GM23338 (cell line): Measurements from ENCODE around the gene ECM2. TPM values are rescaled to one million over a fixed set of nuclear protein-coding genes. Genes with fewer than 3 reads are reported as not detected.

Source experiments
- EZH2phosphoT487 ChIP-seq: fragments of 200-600 bp; sonication (generic); IDR thresholded peaks from one replicate; pipeline ENCODE4 v1.8.1; 2018; ENCODE audit warnings: antibody characterized with exemption; ENCODE audit not compliant: unreplicated experiment
- ZNF114 ChIP-seq: fragments of 250-450 bp; sonication (Bioruptor Pico); IDR thresholded peaks from 2 replicates; pipeline ENCODE4 v1.5.0; 2020; ENCODE audit warnings: mild to moderate bottlenecking, moderate library complexity
- polyA plus RNA-seq: library from polyadenylated mRNA; unstranded; fragments of >200 nt; fragmentation: Nextera tagmentation; extraction: Ambion mirVana; gene quantifications from 2 replicates; pipeline ENCODE4 v1.2.1, GENCODE V29; 2016
- total RNA-seq: library from RNA; depleted of rRNA; stranded (reverse); fragments of >200 nt; shearing (Covaris generic); gene quantifications from 2 replicates; pipeline ENCODE4 v1.2.3, GENCODE V29; 2014
- TF ChIP-seq, protein P1 (sequence below): fragments of 250-450 bp; sonication (Bioruptor Pico); IDR thresholded peaks from 2 replicates; pipeline ENCODE4 v1.5.0; 2020; ENCODE audit warnings: mild to moderate bottlenecking, moderate library complexity
- TF ChIP-seq, protein P2 (sequence below): IDR thresholded peaks from one replicate; pipeline ENCODE4 v1.6.1; 2018; ENCODE audit warnings: antibody characterized with exemption; ENCODE audit not compliant: unreplicated experiment

ECM2 gene
- total and polyA plus RNA-seq, 2 experiments from 2014 or later: 0.79 TPM; not detected in 1

GRCh38 chr9:92499701-92500100 is 36.1 kb downstream of the ECM2 start (continued):
- TF ChIP-seq, protein P1, sequence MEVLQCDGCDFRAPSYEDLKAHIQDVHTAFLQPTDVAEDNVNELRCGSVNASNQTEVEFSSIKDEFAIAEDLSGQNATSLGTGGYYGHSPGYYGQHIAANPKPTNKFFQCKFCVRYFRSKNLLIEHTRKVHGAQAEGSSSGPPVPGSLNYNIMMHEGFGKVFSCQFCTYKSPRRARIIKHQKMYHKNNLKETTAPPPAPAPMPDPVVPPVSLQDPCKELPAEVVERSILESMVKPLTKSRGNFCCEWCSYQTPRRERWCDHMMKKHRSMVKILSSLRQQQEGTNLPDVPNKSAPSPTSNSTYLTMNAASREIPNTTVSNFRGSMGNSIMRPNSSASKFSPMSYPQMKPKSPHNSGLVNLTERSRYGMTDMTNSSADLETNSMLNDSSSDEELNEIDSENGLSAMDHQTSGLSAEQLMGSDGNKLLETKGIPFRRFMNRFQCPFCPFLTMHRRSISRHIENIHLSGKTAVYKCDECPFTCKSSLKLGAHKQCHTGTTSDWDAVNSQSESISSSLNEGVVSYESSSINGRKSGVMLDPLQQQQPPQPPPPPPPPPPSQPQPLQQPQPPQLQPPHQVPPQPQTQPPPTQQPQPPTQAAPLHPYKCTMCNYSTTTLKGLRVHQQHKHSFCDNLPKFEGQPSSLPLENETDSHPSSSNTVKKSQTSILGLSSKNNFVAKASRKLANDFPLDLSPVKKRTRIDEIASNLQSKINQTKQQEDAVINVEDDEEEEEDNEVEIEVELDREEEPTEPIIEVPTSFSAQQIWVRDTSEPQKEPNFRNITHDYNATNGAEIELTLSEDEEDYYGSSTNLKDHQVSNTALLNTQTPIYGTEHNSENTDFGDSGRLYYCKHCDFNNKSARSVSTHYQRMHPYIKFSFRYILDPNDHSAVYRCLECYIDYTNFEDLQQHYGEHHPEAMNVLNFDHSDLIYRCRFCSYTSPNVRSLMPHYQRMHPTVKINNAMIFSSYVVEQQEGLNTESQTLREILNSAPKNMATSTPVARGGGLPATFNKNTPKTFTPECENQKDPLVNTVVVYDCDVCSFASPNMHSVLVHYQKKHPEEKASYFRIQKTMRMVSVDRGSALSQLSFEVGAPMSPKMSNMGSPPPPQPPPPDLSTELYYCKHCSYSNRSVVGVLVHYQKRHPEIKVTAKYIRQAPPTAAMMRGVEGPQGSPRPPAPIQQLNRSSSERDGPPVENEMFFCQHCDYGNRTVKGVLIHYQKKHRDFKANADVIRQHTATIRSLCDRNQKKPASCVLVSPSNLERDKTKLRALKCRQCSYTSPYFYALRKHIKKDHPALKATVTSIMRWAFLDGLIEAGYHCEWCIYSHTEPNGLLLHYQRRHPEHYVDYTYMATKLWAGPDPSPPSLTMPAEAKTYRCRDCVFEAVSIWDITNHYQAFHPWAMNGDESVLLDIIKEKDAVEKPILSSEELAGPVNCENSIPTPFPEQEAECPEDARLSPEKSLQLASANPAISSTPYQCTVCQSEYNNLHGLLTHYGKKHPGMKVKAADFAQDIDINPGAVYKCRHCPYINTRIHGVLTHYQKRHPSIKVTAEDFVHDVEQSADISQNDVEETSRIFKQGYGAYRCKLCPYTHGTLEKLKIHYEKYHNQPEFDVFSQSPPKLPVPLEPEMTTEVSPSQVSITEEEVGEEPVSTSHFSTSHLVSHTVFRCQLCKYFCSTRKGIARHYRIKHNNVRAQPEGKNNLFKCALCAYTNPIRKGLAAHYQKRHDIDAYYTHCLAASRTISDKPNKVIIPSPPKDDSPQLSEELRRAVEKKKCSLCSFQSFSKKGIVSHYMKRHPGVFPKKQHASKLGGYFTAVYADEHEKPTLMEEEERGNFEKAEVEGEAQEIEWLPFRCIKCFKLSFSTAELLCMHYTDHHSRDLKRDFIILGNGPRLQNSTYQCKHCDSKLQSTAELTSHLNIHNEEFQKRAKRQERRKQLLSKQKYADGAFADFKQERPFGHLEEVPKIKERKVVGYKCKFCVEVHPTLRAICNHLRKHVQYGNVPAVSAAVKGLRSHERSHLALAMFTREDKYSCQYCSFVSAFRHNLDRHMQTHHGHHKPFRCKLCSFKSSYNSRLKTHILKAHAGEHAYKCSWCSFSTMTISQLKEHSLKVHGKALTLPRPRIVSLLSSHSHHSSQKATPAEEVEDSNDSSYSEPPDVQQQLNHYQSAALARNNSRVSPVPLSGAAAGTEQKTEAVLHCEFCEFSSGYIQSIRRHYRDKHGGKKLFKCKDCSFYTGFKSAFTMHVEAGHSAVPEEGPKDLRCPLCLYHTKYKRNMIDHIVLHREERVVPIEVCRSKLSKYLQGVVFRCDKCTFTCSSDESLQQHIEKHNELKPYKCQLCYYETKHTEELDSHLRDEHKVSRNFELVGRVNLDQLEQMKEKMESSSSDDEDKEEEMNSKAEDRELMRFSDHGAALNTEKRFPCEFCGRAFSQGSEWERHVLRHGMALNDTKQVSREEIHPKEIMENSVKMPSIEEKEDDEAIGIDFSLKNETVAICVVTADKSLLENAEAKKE (CRISPR knock-in tag): no peak
- no peak for TF ChIP-seq EZH2phosphoT487
- no peak for TF ChIP-seq ZNF114 (CRISPR knock-in tag)
- TF ChIP-seq, protein P2, sequence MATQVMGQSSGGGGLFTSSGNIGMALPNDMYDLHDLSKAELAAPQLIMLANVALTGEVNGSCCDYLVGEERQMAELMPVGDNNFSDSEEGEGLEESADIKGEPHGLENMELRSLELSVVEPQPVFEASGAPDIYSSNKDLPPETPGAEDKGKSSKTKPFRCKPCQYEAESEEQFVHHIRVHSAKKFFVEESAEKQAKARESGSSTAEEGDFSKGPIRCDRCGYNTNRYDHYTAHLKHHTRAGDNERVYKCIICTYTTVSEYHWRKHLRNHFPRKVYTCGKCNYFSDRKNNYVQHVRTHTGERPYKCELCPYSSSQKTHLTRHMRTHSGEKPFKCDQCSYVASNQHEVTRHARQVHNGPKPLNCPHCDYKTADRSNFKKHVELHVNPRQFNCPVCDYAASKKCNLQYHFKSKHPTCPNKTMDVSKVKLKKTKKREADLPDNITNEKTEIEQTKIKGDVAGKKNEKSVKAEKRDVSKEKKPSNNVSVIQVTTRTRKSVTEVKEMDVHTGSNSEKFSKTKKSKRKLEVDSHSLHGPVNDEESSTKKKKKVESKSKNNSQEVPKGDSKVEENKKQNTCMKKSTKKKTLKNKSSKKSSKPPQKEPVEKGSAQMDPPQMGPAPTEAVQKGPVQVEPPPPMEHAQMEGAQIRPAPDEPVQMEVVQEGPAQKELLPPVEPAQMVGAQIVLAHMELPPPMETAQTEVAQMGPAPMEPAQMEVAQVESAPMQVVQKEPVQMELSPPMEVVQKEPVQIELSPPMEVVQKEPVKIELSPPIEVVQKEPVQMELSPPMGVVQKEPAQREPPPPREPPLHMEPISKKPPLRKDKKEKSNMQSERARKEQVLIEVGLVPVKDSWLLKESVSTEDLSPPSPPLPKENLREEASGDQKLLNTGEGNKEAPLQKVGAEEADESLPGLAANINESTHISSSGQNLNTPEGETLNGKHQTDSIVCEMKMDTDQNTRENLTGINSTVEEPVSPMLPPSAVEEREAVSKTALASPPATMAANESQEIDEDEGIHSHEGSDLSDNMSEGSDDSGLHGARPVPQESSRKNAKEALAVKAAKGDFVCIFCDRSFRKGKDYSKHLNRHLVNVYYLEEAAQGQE: no peak
